Bronchial epithelial cell (primary cell): ENCODE data around the gene RTP5. TPM values are rescaled to one million over a fixed set of nuclear protein-coding genes. Genes with fewer than 3 reads are reported as not detected.

Source experiments
- DNase-seq: peaks from one replicate; pipeline ENCODE4 v3.0.0-alpha.2; 2010; ENCODE audit warnings: low read depth
- FAIRE-seq: peaks from 2 replicates; lab custom pipeline; 2011; peaks lifted over from hg19 to GRCh38; lab: Jason Lieb, UNC
- H3K27me3 ChIP-seq: 2 replicates; pipeline ENCODE4 v1.5.1; 2011; ENCODE audit warnings: low read length; ENCODE audit not compliant: control insufficient read depth, insufficient read depth
- H3K36me3 ChIP-seq: 2 replicates; pipeline ENCODE4 v1.5.1; 2011; ENCODE audit warnings: low read length; ENCODE audit not compliant: control insufficient read depth, insufficient read depth
- H3K4me3 ChIP-seq: 2 replicates; pipeline ENCODE4 v1.5.1; 2011; ENCODE audit warnings: mild to moderate bottlenecking, low read depth, low read length, control low read depth
- total RNA-seq: library from RNA; depleted of rRNA; stranded (reverse); fragments of >200 nt; gene quantifications from 2 replicates; pipeline ENCODE4 v1.2.1, GENCODE V29; 2014
- TF ChIP-seq, protein P1 (sequence below): IDR thresholded peaks from 2 replicates; pipeline ENCODE4 v1.5.1; 2011; ENCODE audit warnings: mild to moderate bottlenecking, moderate library complexity, low read length, control low read depth, inconsistent platforms; ENCODE audit not compliant: insufficient read depth, severe bottlenecking

The RTP5 gene
- total RNA-seq, 1 donor from 2014 or later = not detected

DNA sequence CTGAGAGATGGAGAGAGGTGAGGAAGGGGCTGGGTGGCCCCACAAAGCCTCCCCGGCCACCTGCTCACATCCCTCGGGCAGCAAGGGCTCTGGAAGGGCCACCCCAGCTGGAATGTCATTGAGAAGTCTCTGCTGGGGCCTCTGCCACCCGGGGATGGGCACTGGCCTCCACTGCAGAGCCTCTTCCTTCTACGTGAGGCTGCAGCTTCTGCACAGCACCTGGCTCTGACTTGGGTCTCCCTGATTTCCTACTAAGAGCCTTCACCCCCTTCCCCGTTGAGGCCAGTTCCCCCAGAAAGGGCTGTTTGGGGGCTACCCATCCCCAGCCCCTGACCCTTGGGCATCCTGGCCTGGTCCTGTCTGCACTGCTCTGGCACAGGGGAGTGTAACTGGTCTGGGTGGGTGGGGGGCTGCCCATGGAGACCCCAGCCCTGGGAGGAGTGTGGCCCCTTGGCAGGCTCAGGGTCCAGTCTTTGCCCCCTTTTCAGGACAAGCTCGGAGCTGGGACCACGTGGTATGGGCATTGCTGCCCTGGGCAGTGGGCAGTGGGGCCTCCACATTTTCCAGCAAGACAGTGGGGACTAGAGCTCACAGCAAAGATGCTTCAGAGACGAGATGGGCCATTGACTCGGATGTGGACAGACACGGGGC lies 16.4 kb upstream of the RTP5 start:
- DNase-seq (no peak), FAIRE-seq (no peak)
- Histone ChIP-seq H3K27me3 (no peaks in the 10 kb centered on the region), H3K36me3 (no peaks in the 10 kb centered on the region), H3K4me3 (no peak overlapping the region)
- TF ChIP-seq, protein P1, sequence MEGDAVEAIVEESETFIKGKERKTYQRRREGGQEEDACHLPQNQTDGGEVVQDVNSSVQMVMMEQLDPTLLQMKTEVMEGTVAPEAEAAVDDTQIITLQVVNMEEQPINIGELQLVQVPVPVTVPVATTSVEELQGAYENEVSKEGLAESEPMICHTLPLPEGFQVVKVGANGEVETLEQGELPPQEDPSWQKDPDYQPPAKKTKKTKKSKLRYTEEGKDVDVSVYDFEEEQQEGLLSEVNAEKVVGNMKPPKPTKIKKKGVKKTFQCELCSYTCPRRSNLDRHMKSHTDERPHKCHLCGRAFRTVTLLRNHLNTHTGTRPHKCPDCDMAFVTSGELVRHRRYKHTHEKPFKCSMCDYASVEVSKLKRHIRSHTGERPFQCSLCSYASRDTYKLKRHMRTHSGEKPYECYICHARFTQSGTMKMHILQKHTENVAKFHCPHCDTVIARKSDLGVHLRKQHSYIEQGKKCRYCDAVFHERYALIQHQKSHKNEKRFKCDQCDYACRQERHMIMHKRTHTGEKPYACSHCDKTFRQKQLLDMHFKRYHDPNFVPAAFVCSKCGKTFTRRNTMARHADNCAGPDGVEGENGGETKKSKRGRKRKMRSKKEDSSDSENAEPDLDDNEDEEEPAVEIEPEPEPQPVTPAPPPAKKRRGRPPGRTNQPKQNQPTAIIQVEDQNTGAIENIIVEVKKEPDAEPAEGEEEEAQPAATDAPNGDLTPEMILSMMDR = no peak

DNA sequence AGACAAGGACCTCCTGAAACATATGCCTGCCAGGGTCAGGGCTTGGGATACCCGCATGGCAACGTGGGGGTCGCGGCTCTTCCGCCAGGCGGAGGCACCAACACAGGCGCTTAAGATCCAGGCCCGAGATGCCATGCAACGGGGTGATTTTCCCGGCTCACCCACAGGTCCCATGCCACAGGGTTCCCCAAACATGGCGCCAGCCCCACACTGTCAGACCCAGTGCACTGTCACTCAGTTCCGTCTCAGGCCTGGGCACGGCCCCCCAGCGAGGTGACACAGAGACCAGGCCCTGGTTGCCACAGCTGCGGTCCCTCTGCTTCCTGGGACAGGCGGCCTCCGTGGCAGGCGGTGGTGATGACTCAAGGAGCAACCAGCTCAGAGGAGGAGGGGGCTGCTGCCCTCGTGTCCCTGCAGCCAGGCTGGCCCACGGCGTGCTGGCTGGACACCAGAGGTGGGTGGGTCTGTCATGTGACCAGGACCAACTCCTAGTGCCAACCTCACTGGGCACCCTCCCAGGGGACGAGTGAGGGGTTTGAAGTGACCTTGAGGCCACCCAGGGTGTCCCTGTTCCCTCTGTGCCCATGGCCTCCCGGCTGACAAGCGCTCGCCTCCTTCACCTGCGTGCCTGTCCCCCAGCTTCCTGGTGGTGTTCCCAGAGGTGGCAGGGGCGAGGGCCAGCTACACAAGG lies 15.7 kb upstream of the RTP5 start:
- TF ChIP-seq, protein P1 = no peak
- Histone ChIP-seq H3K36me3 (no peaks in the 10 kb centered on the region), H3K27me3 (no peaks in the 10 kb centered on the region), H3K4me3 (no peak overlapping the region)
- DNase-seq (no peak), FAIRE-seq (no peak)

DNA sequence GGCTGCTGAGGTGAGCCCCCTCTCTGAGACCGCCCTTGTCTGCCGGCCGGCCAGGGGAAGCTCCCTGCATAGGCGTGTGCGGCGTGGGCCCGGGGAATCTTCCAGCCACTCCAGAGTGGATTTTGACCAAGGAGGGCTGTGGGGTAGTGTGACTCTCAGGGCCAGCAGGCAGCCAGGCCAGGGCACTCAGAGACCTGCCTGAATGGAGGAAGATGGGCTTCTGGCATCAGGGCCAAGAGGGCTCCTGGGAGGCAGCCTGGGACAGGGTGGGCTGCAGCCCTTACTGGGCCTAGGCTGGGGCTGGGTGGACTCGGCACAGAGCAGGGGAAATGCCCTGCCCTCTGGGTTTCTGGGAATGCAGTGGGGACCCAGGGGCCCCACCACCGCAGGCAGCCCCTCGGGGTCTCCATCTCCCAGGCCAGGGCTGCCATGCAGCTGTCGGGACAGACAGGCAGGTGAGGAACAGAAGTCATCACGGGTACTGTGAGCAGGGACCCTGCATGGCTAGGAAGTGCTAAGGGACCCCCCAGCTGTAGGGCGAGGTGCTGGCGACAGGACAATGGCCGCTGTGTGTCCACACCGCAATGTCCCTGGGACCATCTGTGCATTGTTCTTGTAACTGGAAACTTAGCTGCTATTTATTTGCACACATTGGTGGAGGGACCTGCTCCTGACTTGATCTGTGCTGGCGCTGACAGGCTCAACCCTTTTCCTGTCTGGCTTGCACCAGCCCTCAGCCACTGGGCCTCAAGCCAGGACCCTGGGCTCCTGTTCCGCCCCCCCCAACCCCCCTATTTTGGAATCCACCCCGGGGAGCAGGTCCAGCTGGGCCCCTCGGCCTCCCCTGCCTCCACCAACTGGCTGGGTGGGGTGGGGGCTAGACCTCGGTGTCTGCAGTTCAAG lies 14.9 kb upstream of the RTP5 start:
- no peaks in the 10 kb centered on the region for H3K36me3 ChIP-seq
- FAIRE-seq = no peak
- no peak for DNase-seq
- no peak overlapping the region for H3K4me3 ChIP-seq
- H3K27me3 ChIP-seq = no peaks in the 10 kb centered on the region
- TF ChIP-seq, protein P1 = no peak

DNA sequence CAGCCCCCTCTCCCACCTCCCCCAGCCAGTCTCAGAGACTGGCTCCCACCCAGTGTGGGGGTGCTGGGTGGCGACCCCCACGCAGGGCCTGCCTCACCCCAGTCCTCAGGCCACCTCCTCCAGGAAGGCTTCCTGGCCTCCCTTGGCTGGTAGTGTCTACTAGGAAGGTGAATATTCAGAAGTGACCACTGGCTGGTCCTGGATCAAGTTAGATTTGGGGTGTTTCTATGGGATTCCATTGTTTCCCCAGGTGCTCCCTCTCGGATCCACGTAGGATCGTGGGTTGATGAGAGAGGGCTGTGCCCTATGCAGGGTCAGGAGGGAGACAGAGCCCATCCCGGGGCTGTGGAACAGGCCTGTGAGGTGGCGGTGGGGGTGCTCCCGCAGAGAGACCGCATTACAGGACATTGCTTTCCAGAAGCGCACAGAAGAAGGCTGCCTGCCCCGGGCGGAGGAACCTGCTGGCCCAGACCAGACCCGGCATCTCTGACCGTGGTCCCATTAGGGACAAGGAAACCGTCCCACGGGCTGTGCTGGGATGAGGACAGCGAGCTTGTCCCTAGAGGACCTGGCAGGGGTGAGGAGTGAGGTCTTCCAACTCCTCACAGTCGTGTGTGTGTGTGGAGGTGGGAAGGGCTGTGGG lies 14.2 kb upstream of the RTP5 start:
- H3K36me3 ChIP-seq = no peaks in the 10 kb centered on the region
- TF ChIP-seq, protein P1 = no peak
- DNase-seq (no peak), FAIRE-seq (no peak)
- H3K4me3 ChIP-seq = no peak overlapping the region
- H3K27me3 ChIP-seq = no peaks in the 10 kb centered on the region

DNA sequence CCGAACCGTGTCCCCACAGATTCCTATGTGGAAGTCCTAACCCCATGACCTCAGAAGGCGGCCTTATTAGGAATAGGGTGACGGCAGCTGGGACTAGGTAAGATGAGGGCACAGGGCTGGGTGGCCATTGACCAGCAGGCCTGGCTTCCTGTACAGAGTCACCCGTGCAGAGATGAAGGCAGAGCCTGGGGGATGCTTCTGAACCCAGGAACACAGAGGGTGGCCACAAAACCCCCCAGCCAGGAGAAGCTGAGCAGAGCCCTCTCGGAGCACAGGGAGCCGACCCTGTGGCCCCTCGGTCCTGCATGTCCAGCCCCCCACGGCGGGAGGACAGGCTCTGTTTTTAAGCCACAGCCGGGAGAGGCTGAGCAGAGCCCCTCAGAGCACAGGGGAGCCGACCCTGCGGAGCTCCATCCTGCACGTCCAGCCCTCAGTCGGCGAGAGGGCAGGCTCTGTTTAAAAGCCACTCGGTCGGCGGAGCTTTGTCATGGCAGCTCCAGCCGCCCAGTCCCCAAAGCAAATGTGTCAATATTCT lies 13.6 kb upstream of the RTP5 start:
- DNase-seq (no peak), FAIRE-seq (no peak)
- Histone ChIP-seq H3K36me3 (no peaks in the 10 kb centered on the region), H3K27me3 (no peaks in the 10 kb centered on the region), H3K4me3 (no peak overlapping the region)
- TF ChIP-seq, protein P1 = no peak
